HG03571 (cell line): Measurements from ENCODE around the gene MLLT1.
A peak's percentile ranks its signal among the peaks of the same experiment; 100 is the strongest.
"Not testable (repeated sequence)": the region's sequence is repeated elsewhere in the genome, so short reads cannot be mapped to it uniquely, and the experiment has no call there.

Source experiments
- ATAC-seq: cut with Tn5 transposase; IDR thresholded peaks from one replicate; pipeline ENCODE4 v1.9.1; 2021; ENCODE audit not compliant: unreplicated experiment

MLLT1 gene, protein sequence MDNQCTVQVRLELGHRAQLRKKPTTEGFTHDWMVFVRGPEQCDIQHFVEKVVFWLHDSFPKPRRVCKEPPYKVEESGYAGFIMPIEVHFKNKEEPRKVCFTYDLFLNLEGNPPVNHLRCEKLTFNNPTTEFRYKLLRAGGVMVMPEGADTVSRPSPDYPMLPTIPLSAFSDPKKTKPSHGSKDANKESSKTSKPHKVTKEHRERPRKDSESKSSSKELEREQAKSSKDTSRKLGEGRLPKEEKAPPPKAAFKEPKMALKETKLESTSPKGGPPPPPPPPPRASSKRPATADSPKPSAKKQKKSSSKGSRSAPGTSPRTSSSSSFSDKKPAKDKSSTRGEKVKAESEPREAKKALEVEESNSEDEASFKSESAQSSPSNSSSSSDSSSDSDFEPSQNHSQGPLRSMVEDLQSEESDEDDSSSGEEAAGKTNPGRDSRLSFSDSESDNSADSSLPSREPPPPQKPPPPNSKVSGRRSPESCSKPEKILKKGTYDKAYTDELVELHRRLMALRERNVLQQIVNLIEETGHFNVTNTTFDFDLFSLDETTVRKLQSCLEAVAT

DNA sequence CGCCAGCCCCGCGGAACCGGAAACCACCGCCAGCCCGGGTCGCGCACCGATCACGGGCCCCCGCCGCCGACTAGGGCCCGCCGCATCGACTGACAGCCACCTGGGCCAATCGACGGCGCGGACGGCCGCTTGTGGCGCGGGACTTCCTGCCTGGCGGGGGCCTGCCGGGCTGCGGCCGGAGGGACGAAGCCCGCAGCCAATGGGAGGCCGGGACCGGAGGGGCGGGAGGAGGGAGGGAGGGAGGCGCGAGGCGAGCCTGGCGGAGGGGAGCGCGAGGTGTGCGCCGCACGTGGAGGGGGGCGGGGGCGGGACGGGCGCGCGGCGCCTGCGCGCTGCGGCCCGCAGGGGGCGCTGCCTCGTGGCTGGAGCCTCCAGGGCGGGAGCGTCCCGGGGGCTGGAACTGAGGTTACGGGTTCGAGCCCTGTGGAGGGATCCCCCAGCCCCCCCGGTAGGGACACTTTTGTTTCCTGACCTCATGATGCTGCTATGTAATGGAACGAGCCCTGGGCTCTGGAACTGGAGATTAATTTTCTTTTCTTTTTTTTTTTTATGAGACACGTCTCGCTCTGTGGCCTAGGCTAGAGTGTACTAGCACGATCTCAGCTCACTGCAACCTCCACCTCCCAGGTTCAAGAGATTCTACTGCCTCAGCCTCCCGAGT is at the start of gene MLLT1:
MLLT1 (minus strand) TSS at position 45 of the 661 bp plus-strand sequence. CDS start 191 bp downstream, outside the sequence.
- peak; percentile 85 for ATAC-seq

DNA sequence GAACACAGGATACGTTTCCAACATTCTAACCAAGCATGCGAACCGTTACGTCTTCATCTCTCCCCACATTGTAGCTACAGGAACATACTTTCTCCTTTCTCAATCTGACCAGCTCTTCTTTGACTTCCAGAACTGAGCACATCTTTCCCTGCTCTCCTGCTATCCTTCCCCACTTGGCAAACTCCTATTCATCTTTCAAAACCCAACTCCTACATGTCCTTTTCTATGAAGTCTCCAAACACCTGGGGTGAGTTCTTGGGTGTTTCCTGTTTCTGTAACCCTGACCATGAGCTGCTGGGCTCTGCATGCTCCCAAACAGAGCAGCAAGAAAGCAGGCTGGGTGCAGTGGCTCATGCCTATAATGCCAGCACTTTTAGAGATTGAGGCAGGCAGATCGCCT is 47.0 kb upstream of the MLLT1 start:
- no peak for ATAC-seq

DNA sequence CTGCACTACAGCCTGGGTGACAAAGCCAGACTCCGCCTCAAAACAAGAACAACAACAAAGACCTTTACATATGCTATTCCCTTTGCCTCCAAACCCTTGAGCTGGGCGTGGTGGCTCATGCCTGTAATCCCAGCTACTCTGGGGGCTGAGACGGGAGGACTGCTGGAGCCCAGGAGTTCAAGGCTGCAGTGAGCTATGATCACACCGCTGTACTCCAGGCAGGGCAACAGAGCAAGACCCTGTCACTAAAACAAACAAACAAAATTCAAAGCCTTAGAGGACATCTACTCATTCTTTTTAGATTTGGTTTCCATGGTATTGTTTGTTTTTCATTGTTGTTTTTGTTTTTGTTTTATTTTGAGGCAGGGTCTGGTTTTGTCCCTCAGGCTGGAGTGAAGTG is 45.8 kb upstream of the MLLT1 start:
- no peak for ATAC-seq

DNA sequence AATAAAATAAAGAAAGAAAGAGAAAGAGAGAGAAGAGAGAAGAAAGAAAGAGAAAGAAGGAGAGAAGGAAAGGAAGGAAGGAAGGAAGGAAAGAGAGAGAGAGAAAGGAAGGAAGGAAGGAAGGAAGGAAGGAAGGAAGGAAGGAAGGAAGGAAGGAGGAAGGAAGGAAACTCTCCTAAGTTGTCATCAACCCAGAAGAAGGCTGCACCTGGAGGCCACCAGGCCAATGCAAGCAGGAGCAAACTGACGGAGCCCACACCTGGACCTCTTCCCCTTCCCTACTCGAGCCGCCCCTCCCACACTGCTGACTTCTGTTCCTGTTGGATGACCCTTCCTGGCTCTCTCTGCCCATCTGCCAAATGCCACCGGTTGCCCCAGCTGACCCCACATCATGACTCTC is 45.0 kb upstream of the MLLT1 start:
- no peak for ATAC-seq

DNA sequence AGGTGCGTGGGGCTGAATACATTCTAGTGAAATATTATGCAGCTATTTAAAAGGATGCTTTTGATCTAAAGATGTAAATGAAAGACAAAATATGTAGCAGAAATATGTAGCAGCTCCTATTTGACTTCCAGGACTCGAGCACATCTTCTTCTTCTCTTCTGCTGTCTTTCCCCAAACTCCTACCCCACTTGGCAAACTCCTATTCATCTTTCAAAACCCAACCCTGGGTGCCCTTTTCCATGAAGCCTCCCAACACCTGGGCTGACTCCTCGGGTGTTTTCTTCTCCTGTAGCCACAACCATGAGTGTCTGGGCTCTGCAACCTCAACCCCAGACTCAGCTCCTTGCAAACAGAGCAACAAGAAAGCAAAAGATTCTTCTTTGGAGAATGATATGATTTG is 42.5 kb upstream of the MLLT1 start:
- ATAC-seq = no peak

DNA sequence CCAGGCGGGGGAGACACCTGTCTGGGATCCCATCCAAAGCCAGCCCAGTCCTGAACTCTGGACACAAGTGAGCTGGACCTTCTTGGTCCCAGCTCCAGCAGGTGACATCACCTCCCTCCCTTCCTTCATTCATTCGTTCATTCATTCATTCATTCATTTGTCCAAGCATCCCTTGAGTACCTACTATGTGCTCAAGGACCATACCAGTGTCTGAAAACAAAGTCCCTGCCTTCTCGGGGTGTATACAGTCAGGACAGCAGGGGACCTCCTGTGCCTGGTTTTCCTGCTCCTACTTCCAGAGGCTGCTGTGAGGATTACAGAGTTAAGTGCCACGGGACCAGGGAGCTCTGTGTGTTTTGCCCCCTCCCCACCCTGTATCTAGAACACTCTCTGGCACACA is 39.6 kb upstream of the MLLT1 start:
- ATAC-seq = no peak

DNA sequence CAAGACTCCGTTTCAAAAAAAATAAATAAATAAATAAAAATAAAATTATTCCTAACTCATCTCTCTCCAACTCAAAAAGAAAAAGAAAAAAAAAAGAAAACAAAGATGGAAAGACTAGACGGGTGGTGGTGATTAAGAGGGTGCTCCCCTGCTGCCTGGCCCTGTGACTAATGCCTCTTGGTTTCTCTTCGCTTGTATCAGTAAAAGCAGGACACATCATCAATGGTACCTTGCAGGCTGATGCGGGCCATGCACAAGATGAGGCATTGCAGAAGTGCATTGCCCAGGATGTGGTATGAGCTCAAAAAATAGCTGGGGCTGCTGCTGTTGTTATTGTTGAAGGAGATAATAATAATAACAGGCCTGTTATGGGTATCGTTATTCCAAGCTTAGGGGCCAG is 39.0 kb upstream of the MLLT1 start:
- no peak for ATAC-seq

DNA sequence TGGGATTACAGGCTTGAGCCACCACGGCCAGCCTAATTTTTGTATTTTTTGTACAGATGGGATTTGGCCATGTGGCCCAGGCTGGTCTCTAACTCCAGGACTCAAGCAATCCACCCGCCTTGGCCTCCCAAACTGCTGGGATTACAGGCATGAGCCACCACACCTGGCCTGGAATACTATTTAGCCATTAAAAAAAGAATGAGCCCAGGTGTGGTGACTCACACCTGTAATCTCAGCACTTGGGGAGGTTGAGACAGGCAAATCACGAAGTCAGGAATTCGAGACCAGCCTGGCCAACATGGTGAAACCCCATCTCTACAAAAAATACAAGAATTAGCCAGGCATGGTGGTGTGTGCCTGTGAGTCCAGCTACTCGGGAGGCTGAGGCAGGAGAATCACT is 35.9 kb upstream of the MLLT1 start:
- ATAC-seq = not testable (repeated sequence)

DNA sequence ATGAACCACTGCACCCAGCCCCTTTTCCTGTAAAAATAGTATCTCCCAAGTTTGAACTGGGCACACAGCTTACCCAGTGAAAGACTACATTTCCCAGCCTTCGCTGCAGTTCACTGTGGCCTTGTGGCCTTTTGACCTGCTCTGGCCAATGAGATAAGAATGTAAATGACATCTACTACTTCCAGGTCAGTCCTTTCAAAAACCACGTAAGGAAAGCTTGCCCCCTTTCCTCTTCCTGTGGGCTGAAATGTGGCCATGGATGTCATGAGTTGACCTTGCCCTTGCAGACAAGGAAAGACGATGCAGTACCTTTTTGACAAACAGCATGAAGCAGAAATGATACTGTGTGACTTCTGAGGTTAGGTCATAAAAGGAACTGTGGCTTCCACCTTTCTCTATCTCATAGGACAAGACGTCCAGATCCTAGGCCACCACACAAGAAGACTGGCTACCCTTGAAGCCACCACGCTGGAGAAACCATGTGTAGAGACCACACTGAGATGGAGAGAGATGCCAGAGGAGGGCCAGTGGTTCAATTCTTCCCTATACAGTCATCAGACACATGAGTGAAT is 33.7 kb upstream of the MLLT1 start:
- no peak for ATAC-seq

DNA sequence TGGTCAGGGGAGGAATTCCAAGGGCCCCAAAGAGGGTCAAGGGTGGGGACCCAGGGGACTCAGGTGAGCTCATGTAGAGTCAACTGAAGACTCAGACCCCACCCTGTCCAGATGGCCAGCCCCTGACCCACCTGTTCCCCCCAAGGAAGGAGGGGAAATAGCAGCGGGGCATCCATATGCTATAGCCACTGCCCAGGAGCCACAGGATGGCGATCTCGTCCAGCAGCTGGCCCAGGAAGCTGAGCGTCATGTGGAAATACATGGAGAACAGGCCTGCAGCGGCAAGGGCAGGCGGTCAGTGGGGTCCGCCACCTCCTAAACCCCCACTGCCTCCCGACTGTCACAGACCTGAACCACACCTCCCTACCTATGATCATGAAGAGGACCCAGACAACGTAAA is 32.2 kb upstream of the MLLT1 start:
- ATAC-seq = no peak

DNA sequence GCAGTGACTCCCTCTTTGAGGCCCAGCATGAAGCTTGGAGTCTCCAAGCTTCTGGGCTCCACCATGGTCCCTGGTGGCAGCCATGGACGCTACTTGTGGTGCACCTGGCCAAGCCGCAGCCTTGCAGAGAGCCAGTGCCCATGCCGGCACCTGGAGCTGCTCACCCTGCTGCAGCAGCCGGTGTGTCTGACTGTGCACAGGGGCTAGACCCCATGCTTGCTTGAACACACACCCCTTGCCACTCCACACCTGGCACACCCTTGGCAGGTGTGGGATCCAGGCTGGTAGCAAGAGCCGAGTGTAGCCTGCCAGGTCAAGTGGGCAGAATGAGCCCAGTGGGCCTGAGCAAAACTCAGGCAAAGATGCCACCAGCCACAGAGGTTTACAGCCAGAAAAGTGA is 18.6 kb upstream of the MLLT1 start:
- ATAC-seq = no peak

DNA sequence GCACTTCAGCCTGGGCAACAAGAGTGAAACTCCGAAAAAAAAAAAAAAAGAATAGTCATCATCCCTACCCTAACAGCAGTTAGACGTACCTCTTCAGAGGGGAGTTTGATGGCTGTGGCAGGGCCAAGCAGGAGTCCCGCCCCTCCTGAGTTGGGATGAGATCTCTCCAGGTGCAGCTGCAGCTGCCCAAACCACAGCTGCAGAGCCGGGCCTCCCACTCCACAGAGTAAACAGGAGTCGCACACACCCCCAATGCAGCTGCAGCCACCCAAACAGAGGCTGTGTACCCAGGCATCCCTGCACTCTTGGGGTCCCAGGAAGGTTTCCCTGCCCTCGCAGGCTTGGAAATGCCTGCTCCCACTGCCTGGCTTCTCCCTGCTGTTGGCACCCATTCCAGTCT is 17.4 kb upstream of the MLLT1 start:
- no peak for ATAC-seq

DNA sequence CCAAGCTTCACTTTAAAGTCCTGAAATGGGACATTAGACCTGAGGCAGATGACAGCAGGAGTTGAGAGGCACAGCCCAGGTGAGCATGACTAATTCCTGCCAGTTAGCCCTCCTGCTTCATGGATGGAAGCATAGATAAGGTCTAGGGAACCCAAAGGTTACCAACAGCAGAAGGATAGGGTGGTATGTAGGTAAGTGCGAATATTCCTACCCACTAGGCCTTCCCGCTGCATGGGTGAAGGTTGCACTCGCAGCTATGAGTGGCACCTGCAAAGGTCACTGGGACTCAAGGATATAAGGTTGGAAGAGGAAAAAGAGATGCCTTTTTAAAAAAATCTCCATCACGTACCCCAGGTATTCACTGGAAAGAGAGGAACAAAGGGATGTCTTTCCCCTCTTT is 12.2 kb upstream of the MLLT1 start:
- no peak for ATAC-seq

DNA sequence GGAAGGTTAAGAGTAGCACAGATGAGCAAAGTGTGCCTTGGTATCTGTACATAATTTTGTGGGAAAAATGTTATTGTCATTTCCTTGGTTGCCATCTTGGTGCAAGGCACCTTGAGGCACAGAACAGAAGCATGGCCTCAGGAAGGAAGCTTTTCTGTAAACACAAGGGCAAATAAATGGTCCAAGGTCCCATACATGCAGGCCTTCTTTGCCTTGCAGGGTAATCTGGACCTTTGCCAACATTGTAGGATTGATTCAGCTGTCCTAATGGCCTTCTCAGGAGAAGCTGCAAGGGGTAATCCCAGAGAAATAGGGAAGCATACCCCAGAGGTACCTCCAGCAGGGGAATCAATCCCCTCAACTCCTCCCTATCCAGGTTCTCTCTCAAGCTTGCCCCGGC is 9.0 kb upstream of the MLLT1 start:
- ATAC-seq = no peak

DNA sequence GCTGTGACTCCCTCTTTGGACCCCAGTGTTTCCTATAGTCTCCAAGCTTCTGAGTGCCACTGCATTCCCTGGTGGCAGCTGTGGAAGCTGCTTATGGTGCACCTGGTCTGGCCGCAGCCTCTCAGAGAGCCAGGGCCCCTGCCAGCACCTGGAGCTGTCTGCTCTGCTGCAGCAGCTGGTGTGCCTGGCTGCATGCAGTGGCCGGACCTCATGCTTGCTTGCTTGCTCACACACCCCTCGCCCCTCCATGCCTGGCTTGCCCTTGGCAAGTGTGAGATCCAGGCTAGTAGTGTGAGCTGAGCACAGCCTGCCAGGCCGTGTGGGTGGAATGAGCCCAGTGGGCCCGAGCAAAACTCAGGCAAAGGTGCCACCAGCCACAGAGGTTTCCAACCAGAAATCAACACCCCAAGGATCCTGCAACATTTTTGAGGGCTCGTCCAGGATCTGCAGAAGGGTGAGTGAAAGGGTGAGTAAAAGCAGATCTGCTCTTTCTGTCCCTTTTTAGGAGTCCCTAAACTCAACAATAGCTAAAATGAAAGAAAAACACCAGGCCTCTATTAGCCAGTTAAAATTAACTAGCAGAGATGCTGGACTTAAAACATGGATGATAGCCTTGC is 7.6 kb upstream of the MLLT1 start:
- no peak for ATAC-seq

DNA sequence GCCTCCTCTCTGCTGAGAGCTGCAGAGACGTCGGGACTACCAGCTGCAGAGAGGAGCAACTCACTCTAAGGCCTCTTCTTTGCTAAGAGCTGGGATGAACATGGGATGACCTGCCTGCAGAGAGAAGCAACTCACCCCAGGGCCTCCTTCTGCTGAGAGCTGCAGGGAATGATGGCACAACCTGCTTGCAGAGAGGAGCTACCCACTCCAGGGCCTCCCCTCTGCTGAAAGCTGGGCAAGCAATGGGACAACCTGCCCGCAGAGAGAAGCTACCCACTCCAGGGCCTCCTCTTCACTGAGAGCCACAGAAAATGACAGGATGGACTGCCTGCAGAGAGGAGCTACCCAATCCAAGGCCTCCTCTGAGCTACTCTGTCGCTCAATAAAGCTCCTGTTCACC is 6.9 kb upstream of the MLLT1 start:
- ATAC-seq = no peak

DNA sequence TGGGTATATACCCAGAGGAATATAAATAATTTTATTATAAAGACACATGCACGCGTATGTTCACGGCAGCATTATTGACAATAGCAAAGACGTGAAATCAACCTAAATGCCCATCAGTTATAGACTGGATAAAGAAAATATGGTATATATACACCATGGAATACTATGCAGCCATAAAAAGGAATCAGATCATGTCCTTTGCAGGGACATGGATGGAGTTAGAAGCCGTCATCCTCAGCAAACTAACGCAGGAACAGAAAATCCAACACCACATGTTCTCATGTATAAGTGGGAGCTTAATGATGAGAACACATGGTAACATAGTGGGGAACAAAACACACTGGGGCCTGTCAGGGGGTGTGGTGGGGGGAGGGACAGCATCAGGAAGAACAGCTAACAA is 2.6 kb upstream of the MLLT1 start:
- ATAC-seq = not testable (repeated sequence)

DNA sequence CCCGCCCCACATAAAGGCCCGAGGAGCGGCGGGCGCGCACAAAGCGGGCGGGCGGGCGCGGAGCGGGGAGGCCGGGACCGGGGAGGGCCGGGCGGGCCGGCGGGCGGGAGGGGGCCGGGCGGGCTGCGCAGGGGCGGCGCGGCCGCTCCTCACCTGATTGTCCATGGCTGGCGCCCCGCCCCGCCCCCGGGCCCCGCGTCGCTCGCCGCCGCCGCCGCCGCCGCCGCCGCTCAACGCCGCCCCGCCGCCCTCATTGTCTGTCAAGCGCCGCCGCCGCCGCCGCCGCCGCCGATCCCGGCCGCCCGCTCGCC is 200 bp downstream of the MLLT1 start:
- peak; percentile 30 for ATAC-seq

DNA sequence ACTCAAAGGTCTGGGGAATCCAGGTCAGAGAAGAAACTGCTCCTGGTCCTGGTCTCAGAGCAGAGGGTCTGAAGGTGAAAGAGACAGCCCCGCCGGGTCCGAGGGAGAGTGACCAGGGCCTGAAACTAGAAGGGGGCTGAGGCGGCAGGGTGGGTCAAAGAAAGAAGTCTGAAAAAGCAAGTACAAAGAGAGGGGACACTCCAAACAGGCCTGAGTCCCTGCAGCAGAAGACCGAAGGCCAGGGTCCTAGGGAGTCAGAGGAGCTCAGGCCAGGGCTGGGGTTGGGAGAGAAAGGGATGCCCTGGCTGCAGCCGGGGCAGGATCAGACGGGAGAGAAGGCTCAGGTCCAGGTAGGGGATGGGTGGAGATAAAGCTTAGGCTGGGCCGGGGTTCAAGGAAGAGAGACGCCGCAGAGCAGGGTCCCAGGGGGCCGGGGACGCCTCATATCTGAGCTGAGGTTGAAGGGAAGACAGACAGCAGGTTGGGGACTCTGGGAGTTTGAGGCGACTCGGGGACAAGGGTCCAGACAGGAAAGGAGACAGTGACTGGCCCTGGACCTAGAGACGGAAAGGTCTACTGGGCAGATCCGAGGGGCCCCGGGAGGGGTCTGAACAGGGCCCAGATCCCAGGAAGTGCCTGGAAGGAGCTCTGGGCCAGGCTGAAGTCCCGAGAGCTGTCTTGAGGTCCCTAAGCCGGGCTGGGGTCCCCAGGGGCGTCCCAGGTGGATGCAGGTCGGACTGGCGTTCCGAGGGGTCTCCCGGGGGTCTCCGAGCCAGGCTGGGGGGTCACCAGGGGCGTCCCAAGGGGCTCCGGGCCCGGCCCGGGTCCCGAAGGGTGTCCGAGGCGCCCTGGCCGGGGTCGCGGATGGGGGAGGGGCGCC is 795 bp downstream of the MLLT1 start:
- no peak for ATAC-seq

DNA sequence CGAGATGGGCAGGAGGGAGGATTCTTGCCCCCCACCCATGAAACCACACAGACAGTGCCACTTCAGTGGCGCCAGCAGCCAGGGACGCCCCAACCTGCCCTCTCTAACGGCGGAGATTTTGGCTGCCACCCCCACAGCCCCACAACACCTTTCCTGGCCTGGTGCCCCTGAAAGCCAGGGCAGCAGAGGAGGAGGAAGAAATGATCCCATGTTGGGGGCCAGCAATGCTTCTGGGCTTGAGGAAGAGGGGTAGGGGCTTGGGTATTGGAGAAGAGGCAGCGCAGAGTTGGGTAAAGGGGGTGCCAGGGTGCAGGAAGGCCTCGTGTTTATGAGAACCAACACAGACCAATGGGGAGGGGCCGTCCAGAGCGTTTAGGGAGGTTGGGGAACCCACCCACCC is 1.7 kb downstream of the MLLT1 start:
- ATAC-seq = no peak

DNA sequence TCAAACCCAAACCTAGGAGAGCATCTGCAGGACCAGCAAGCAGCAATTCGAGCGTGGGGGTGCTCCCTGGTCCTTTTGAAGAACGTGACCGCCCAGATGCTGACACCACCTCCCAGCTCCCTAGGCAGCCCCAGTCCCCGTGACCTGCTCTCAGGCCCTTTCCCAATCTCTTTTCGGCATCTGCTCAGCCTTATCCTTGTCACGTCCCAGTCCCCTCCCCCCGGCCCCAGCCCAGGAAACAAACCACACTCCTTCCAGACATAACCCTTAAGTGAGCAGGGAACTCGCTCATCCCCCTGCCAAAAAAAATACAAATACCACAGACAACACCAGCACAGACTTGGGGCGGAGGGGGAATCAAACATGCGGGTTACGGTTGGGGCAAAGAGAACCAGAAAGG is 3.3 kb downstream of the MLLT1 start:
- no peak for ATAC-seq
